HG03135 (cell line): ENCODE results near the gene TTC9.

Source experiments
- ATAC-seq: cut with Tn5 transposase; IDR thresholded peaks from one replicate; pipeline ENCODE4 v1.9.1; 2021; ENCODE audit warnings: mild to moderate bottlenecking, moderate library complexity; ENCODE audit not compliant: unreplicated experiment

TTC9 gene

GRCh38 chr14:70641548-70642302, at the start of gene TTC9:
TSS of gene TTC9 (plus strand) at chr14:70641916. CDS start at chr14:70642130, 214 bp downstream.
- no peak for ATAC-seq

GRCh38 chr14:70594461-70594860, 47.3 kb upstream of the TTC9 start:
- no peak for ATAC-seq

DNA sequence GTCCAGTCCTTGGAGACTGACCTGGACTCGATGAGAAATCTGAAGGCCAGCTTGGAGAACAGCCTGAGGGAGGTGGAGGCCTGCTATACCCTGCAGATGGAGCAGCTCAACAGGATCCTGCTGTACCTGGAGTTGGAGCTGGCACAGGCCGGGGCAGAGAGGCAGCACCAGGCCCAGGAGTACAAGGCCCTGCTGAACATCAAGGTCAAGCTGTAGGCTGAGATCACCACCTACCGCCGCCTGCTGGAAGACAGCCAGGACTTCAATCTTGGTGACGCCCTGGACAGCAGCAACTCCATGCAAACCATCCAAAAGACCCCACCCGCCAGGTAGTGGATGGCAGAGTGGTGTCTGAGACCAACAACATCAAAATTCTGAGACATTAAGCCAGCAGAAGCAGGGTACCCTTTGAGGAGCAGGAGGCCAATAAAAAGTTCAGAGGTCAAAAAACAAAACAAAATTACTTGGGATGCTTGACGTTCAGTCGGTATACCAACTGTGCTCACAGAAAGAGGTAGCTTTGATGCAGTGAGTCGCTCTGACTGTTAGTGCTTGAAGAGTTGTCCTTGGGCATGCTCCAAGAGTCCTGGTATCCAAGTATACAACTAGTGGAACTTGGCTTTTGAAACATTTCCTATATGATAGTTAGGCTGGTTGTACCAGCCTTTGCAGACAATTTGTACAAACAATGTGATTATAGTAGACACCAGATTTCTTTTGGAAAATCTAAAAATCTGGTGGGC, 46.1 kb upstream of the TTC9 start:
- no peak for ATAC-seq

DNA sequence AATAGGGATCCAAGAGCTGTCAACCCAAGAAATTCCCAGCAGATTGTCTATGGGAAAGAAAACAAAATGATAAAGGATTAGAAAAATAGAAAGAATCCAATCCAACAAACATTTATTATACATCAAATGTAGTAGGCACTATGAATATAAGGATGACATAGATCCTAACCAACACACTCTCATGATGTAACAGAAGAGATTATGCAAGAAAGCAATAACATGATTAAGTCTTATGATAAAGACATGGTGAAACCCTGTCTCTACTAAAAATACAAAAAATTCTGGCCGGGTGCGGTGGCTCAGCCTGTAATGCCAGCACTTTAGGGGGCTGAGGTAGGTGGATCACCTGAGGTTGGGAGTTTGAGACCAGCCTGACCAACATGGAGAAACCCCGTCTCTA, 44.0 kb upstream of the TTC9 start:
- no peak for ATAC-seq

DNA sequence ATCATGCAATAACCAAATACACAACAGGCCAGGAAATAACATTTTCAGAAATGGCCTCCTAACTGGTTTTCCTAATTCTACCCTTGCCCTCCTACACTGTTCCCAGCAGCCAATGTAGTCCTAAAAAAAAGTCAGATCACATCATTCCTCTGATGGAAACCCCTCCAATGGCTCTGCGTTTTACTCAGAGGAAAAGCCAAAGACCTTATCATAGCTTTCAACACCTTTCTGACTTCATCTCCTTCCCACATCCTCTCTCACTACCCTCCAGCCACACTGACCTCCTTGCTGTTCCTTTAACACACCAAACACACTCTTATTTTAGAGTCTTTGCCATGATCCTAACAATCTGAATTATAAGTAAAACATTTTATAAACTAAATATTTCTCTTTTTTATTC, 42.4 kb upstream of the TTC9 start:
- ATAC-seq, result no peak

DNA sequence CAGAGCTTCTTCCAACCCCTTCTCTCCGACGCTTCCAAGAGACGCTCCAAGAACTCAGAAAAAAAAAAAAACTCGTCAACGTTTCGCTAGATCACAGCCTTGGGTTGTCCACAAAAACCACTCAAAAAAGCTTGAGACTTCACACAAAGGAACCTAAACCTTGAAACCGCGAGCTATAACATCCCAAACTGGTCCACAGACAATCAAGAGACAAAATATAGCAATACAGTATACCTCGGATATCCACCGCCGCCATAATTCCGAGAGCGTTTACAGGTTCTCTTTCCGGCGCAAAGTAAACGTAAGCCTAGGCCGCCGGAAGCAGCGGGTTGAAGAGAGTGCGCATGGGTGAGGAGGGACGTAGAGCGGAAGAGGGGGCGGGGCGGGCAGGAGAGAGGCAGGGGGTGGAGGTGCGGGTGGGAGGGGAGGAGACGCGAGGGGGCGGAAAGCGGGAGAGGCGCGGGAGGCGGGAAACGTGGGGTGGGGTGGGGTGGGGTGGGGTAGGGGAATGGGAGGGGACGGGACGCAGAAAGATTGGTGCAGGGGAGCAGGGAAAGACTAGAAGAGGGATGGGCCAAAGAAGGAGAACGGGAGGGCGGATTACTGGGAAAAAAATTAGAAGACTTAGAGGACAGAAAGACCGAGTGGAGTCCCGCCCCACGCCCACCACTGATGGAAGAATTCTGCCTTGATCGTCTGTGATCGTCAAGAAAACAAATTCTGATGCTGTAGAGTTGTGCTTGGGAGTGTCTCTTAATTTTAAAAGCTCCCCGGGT, 41.1 kb upstream of the TTC9 start, which contains the start of gene MED6:
TSS of gene MED6 (minus strand) at position 274 of the 776 bp plus-strand sequence. CDS start at position 256, 18 bp downstream.
- peak; percentile 89 for ATAC-seq

- no peak for ATAC-seq
These were observed 40.6 kb upstream of the TTC9 start for GRCh38 chr14:70601162-70601561.

DNA sequence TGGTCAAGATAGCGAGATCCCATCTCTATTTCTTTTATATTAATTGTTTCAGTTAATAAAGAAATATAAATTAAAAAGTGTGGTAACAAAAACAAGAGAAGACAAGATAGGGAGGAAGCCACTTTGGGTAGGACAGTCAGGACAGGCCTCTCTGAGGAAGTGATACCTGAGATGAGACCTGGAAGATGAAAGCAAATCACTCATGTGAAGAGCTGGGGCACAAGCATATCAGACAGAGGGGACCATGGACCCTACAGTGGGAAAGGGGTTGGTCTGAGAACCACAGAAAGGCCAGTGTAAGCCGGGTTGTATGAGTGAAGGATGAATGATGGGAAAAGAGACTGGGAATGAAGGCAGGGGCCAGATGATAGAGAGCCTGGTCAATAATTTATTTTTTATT, 39.5 kb upstream of the TTC9 start:
- ATAC-seq, result no peak

DNA sequence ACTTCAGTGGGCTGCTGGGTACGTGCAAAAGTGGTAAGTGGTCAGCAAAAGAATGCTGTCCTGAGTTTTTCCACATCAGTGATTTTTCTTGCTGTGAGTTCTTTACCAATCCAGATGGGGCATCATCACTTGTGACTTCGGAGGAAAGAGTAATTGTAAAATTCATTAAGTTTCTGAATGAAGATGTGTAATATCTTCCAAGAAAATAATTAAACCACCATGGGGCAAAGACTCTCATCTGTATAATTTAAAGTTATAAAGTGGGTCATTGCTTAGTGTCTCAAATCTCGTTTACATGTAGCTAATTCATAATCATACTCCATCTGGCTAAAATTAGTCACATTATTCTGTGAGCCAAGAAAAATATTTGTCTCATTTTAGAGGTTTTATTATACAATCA, 30.5 kb upstream of the TTC9 start:
- ATAC-seq, result no peak

DNA sequence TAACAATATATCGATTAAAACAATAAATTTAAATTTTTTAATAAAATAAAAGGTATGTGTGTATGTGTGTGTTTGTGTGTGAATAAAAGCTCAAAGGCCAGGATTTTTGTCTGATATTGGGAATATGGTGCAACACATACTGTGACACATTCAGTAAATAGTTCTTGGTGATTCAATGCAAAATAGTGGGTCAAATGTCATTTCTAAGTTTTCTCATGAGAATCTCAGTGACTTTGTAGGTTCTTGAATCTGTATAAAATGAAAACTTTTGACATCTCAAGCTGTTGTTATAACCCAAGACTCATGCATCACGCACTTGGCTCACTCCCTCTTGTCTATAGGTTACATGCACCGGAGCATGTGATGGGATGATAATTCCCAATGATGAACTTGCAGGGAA, 25.1 kb upstream of the TTC9 start:
- no peak for ATAC-seq

- no peak for ATAC-seq
These were observed 23.4 kb upstream of the TTC9 start for GRCh38 chr14:70618314-70618713.

DNA sequence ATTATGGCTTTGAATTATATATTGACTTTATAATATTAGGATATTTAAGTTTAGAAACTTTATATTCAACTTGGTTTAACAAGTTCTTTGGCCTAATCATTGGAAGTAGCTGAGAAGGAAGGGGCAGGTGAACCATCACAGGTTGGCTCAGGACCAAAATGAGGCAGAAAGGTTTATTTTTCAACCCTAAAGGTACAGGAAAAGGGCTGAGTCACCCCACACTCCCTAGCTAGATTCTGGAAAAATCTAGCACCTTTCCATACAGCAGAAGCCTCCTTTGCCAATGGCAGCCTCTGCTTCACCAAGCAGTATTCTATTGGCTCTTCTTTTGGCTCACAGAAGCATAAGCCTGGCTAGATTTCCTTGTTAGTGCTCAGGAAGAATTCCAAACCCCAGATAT, 22.0 kb upstream of the TTC9 start:
- no peak for ATAC-seq

DNA sequence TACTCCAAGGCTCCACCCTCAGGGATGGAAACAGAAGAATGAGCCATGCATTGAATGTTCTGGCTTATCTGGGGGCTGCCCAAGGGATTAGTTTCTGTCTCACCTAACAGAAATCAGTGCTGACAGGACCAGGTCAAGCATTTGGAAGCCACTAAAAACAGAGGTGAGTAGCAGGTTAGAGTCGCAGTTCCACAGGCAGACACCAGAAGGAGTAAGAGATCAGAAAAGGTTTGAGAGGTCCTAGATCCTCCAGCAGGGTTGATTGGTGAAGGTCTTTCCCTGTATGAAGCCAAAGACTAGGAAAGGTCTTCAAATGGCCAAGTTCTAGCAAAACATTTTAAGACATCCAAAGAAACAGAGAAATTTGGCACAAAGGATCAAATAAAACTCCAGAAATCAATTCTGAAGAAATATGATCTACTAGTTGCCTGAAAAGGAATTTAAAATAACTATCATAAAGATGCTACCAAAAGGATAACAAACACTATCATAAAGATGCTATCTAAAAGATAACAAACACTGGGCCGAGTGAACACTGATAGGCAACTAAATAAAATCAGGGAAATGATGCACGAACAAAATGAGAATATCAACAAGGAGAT, 19.5 kb upstream of the TTC9 start:
- ATAC-seq, result no peak

DNA sequence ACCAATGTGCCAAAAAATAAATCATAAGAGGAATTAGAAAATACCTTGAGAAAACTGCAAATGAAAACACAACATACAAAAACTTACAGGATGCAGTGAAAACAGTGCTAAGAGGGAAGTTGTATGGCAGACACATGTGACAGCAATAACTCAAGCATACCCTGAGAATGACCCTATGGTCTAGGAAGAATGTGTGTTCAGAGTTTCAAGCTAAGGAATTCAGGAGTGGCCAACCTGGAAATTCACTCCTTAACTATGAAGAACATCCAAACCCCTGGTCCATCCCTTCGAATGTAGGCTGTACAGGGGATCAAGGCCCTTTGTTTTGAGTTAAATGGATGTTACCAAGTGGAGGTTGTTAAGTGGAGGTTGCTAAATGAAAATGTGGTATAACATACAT, 16.7 kb upstream of the TTC9 start:
- no peak for ATAC-seq

DNA sequence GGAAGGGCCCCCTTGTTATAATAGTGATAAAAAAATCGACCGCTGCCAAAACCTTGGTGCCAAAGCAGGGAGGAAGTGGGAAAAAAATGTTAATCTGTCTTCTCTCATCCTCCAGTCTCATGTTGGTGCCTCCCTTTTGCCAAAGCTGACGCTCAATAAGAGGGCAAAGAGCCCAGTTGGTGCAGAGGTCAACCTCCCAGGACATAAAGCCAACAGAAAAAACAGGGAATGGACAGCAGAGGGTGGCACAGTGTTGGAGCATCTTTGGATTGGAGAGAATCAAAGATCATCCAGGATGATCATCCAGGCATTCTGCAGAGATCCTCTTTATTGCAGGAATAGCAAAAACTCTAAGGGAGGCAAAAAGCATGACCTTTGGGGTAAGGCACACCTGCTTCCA, 9.8 kb upstream of the TTC9 start:
- no peak for ATAC-seq

DNA sequence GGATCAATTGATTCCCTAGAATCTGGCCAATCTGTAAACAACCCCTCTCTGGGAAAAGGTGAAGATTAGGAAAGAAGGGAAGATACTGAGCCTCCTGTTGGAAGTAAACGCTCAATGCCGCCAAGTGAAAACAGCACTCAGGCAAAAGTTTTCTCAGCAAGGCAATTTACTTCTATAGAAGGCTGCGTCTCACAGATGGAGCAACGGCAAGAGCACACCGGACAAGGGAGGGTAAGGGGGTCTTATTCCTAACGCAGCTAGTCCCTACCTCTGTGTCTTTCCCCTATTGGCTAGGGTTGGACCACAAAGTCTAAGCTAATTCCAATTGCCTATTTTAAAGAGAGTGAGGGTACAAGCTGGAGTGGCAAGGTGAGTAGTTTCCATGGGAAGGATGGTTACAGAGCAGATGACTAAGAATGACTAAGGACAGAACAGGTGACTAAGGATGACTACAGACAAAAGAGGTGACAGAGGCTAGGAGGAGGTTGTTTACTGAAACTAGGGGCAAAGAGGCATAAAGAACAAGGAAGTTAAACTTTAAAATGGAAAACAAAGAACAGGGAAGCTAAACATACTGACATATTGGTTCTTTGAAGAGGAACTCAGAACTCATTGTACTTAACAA, 5.6 kb upstream of the TTC9 start:
- ATAC-seq, result no peak

- ATAC-seq, result no peak
These were observed 3.3 kb upstream of the TTC9 start for GRCh38 chr14:70638416-70638815.

DNA sequence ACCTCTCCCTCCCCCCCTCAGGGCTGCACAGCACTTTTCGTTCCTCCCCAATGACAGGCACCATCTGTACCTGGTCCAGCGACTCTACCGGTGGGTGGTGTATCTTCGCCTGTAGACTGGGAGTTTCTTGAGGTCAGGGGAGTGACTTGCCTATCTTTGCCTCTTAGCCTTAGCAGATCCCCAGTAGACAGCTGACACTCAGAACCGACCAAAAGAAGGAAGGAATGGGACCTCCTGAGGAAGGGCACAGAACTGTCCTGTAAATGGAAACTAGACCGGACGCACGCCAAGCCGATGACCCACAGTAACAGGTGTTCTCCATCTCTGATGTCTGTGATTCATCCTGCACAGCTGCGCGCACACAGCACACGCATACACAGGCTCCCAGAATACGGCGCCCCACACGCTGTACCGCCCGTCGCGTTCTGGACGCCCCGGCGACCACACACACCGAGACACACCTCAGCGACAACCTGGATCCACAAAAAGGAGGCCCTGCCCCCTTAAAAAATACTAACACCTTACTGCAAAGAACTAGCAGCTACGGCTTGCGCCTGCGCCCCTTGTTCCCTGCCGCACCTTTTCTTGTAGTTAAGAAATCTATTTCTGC, 673 bp upstream of the TTC9 start:
- peak; percentile 63 for ATAC-seq

DNA sequence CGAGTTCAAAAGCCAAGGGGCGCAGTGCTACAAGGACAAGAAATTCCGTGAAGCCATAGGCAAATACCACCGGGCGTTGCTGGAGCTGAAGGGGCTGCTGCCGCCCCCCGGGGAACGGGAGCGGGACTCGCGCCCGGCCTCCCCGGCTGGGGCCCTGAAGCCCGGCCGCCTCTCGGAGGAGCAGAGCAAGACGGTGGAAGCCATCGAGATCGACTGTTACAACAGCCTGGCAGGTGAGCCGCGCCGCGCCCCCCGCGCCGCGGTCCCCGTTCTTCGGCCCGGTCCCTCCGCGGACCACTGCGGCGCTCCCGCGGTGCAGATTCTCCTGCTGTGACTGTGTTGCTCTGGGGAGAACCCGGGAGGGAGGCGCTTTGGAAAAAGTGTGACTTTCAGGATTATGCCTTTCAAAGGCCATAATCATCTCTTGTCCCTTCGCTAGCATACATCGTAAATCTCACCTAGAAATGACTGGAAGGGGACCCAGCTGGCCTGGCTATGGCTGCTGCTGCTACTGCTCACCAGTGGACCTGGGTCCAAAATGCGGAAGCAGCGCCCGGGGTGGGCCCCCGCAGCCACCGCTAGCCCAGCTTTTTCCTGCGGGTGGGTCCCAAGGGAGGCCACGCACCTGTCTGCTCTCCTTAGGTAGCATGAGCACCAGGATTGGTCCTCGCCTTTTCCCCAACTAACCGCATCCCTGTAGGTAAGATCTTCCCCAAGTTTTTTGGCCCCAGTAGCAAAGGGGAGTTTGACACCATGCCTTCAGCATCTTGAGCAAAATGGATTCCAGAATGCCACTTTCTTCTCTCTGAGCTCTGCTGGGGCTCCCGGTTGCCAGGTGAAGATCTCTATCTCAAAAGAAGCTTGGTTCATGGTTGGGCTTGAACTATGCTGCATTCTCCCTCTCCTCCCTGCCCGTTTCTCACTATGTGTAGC, 853 bp downstream of the TTC9 start:
- peak; percentile 44 for ATAC-seq
